Measurements from ENCODE around the gene MEF2D.

MEF2D gene

DNA sequence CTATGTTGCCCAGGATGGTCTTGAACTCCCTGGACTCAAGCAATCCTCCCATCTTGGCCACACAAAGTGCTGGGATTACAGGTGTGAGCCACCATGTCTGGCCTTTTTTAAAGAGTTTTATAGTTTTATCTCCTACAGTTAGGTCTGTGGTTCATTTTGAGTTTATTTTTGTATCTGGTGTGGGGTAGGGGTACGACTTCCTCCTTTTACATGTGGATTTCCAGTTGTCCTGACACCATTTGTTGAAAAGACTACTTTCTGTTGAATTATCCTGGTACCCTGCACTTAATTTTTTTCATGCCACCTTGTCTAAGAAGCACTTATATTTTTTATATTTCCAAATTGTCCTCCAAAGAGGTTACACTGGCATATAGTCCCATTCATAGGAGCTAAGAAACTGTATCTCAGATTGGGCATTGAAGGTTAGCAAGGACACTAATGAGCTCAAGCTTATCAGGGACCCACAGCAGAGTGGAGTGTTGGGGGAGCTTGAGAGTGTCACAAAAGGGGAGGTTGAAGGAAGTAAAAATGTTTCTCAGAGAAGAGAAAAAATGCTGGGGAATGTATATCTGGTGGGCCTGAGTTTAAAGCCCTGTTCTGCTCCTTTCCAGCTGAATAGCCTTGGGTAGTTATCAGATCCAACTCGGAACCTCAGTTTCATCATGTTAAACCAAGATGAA is 23.4 kb upstream of the MEF2D start:
- DNase-seq: no peak

DNA sequence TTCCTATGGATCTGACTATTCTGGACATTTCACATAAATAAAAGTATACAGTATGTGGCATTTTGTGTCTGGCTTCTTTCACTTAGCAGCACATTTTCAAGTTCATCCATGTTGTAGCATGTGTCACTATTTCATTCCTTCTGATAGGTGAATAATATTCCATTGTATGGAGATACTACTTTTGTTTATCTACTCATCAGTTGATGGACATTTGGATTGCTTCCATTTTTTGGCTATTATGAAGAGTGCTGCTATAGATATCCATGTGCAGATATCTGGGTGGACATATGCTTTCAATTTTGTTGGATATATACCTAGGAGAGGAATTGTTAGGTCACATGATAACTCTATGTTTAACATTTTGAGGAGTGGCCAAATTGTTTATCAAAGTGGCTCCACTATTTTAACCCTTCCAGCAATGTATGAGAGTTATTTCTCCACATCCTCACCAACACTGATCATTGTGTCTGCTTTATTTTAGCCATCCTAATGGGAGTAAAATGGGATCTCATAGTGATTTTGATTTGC is 21.9 kb upstream of the MEF2D start:
- no peak for DNase-seq

DNA sequence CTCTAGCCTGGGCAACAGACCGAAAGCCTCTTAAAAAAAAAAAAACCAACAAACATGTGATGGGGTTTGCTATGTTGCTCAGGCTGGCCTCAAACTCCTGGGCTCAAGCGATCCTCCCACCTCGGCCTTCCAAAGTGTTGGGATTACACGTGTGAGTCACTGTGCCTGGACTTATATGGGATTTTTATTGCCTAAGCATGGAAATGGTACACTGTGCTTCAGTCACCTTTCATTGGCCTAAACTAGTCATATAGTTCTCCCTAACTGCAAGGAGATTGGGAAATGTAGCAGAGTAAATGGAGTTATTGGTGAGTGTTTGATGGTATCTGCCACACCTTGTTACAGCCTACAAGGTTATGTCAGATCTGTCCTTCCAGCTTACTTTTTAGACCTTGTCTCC is 17.2 kb upstream of the MEF2D start:
- no peak for DNase-seq

DNA sequence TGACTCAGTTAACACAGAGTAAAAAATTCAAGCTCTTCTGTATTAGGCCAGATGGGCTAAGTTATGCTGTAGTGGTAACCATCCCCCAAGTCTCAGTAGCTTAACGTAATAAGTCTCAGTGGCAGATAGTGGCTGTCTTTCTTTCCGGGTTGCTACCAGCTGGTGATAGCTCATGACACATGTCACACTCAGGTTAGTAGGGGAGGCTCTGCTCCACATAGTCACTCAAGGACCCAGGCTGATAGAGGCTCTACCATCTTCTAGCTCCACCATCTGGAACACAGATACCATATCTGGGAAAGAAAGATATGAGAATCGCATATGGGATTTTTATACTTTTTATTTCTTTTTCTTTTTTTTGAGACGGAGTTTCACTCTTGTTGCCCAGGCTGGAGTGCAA is 16.2 kb upstream of the MEF2D start:
- no peak for DNase-seq

DNA sequence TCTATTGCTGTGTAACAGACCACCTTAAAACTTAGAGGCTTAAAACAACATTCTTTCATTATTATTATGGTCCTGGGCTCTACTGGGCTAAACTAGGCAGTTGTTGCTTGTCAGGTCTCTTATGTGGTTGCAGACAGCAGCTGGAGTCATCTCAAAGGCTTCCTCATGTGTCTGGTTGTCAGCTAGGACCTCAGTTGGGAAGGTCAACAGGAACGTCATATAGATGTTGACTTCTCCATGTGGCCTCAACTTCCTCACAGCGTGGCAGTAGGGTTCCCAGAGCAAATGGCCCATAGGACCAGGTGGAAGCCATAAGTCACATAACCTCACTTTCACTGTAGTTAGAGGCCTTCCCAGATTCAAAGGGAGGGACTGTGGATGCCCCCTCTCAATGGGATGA is 15.4 kb upstream of the MEF2D start:
- no peak for DNase-seq

DNA sequence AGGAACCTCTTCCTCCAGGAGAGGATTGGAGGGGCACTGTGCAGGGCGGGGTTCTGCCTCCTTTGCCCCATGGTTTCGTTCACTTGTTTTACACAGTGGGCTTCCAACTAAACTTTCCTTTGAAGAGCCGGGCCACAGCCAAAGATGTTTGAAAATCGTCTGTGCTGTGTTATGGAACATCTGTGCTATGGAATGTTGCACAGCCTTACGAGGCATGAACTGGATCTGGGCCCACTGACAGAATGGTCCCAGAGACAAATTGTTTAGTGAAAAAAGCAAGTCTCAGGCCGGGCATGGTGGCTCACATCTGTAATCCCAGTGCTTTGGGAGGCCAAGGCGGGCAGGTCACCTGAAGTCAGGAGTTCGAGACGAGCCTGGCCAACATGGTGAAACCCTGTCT is 12.6 kb upstream of the MEF2D start:
- DNase-seq: no peak

DNA sequence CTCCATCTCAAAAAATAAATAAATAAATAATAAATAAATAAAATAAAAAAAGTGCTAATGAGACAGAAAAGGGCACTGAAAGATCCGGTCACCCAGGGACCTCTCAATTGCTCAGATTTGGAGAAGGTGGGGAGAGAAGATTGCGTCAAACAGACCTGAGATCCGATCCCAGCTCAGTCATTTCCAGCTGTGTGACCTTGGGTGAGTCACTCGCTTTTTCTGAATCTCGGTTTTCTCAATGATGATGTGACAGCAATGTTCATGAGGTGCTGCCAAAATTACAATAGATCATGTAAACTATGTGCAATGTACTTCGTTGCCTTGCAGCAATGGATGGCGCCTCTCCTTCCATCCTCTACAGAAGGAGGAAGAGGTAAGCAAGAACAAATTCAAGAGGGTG is 11.1 kb upstream of the MEF2D start:
- DNase-seq: no peak

DNA sequence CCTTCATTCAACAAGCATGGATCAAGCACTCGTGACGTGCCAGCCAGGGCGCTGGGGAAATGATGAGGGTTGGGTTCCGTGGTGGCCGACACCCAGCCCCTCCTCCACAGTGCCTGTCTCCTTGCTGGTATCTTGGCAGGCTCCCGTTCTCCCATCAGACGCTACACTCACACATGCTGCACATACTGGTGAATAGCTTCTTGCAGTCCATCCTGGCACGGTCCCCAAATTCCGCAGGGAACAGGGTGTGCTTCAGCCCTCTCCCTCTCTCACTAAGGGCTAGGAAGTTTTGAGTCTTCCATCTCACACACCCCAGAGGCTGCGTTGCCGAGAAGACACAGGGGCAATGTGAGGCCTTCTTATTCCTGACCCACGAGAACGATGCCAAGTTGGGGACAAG is 10.1 kb upstream of the MEF2D start:
- no peak for DNase-seq

DNA sequence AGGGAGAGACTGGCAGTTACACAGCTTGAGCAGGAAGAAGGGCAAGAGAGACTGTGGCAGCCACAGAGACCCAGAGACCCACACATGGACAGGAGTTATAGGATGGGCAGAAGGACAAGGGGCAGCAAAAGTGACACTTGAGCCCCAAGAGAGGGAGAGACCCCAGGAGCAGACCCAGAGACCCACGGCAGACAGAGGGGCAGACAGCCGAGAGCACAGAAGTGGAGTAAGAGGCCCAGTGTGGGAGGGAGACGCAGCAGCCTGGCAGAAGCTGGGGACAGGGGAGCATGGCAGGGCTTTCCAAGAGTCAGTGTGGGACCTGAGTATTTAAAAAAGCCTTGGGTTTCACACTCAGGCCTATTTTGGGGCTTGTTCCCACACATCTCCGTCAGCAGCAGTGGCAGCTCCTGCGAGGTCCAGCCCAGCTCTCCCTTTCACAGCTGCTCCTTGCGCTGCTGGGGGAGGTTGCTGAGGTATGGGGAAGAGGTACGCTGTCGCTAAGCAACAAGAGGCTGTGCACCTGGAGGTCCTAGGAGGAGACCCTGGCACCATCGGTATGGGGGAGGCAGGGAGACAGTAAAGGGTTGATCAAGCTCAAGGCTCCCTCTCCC is 9.0 kb upstream of the MEF2D start:
- no peak for DNase-seq

DNA sequence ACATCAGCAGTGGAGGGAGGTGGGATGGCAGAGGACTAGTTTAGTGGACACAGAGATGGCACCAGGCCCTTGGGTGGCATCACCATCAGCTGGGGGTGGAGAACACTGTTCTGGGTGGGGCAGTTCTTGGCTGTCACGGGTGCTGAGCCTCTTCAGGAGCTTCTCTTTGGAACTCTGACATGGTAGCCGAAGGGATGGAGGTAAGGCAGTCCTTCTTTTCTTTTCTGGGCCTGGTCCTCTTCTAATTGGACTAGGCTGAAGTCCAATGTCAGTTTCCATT is 8.3 kb upstream of the MEF2D start:
- DNase-seq: no peak

DNA sequence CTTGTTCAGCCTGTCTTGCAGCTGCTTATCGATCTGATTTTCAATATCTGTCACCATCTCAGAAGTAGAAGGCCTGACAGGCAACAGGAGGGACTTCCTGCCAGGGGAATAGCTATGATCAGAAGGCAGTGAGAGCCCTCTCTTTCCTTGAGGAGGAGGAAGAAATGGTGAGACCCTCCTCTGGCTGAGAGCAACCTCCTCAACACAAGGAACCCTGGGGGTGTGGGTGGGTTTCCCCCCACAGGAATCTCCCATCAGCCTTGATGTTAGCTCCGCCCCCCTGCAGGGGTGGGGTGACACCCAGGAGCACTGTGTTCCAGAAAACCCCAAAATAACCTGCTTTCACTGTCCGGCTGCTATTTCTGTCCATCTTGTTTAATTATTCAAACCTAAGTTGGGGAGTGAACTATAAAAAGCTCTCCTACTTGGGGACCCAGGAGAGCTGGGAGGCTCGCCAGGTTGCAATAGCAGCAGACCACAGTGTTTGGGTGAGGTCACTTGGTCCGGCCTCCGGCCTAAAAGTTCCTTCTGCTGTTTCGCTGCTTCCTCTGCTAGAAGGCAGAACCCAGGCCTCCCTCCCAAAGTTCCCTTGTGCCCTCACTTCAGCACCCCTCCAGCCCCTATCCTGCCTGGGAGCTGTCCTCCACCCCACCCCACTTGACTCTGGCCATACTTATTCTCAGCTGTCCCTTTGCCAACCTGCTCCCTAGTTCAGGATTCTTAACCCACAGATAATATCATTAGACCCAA is 7.8 kb upstream of the MEF2D start:
- no peak for DNase-seq

DNA sequence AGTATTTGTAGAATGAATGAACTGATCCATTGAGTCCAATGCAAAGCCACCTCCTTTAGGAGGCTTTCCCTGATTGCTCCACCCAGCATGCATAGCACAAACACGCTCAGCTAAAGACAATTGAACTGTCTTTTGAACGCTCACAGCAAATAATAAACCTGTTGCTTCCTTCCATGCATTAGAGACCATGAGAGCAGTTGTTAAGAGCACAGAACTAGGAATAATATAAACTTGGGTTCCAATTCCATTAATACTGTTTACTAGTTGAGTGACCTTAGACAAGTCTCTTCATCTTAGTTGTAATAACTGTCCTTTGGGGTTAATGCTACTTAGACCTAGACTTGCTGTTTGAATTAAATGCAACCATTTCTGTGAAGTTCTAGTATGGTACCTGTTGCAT is 5.9 kb upstream of the MEF2D start:
- no peak for DNase-seq

DNA sequence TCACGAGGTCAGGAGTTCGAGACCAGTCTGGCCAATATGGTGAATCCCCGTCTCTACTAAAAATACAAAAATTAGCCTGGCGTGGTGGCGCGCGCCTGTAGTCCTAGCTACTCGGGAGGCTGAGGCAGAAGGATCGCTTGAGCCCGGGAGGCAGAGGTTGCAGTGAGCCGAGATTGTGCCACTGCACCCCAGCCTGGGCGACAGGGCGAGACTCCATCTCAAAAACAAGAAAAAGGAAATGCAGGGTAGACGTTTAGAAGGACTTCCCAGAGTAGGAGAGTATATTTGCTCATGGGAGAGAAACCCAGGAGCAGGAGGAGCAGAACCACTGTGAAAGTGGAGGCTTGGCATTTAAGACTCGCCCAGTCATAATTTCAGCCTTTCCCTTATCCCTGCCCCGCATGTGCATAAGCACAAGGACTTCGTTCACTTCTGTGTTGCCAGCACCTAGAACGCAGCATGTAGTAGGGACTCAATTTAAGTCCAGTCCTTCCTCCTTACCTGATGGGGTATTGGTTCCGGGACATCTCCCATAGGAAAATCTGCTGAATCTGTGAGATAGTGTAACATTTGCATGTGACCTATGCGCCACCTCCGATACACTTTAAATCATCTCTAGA is 5.2 kb upstream of the MEF2D start:
- no peak for DNase-seq

DNA sequence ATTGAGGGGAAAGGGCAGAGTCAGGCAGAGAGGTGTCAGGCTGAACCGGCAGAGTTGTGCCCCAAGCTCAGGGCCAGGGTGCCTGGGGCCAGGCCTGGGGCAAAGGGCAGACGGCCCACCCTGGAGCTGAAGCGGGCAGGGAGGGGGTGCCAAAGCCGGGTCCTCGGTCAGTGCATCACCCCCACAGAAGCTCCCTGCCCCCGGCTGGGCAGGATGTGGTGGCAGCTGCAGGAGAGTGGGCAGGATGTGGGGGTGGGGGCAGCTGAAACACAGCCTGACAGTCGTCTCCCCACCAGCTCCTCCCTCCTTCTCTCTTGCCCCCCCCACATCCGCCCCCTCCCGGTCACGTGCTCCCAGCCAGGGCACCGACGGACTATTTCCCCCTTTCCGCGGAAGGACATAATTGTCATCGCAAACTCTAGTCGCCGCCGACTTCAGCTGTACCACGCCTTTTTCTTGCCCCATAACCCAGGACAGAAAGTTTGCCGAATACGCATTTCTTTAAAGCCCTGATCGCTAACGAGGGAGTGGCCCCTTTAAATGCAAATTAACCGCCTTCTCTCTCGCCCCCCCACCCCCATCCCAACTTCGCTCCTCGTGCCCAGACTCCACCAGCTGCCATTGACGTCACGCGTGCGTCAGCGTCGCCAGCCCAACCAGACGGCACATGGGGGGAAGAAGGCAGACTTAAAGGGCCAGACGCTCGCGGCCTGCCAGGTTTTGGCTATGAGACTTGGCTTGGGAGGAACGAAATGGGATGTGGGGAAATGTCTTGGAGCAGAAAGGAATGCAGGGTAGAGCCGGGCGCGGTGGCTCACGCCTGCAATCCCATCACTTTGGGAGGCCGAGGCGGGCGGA is 4.5 kb upstream of the MEF2D start:
- peak; percentile 98 for DNase-seq

DNA sequence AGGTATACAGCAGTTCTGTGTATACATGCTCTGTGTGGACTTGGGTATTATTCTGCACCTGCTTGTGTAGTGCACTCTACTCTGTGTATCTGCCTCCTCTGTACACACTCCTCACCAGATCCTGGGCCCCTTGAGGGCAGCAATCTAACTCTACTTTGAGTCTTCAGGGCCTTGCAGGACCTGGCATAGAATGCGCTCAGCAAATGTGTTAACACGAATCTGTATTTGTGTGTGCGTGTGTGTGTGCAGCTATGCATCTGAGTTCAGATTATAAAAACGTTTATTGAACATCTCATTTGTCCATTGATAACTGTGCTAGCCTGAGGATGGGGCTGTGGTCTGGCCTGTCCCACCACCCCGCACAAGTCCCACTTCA is 3.9 kb upstream of the MEF2D start:
- DNase-seq: peak; percentile 33

DNA sequence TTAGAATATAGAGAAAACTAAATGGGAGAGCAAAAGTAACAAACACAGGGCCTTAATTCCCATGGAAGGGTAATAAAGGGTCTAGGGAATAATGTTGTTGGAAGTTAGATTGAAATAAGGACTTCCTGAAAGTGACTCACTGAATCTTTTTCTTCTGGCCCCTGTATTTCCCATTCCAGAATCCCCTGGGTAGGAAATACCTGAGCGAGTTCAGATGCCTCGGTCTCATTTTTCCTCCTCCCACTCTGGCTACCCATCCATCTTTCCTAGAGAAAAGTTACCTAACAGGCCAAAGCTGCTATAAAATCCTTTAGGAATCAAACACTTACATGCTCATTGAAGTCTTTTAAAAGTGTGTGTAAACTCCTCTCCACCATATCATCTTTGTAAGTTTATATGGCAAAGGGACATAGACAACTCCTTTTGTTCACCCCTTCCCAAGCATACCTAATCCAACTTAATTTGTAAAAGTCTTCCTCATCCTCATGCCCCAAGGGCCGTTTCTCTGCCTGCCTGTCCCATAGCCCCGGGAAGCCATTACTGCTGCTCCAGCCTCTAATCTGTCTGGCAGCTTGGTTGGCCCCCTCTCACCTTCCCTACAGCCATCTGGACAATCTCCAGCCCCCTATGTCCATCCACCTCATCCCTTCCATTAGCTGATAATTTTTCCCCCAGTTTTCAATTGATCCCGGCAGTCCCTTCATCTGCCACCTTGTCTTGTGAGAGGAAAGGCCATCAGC is 3.3 kb upstream of the MEF2D start:
- DNase-seq: no peak

DNA sequence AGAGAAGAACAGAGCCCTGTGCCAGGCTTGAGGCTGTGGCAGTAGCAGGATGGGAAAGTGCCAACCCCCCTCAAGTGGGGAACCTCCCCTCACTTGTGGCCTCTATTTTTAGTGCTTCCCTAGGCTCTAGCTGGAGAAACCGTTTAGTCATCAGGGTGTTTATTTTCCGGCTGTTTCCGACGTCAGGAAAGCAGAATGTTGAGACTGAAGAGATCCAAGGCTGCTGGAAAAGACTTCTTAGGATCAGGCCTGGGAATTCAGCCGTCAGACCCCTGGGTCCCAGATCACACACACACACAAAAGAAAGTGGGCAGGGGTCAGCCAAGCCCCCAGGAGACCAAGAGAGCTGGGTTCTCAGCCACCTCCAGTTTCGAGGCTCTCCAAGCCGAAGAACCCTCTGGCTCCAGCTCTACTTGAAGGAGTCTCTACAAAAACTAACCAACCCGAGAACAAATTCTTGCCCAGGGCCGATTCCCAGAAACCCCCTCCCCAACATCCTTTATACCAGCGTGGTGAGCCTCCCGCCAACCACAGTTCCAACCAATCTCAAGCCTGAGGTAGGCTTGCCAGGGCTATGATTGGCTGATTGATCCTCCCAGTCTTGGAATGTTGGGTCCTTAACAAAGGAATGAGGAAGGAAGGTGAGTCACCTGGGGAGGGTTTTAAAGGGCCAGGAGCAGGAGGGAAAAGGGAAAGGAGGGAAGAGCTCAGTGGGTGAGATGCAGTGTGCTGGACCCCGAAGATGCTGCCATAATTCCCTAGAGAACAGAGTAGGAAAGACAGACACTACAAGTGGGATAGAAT is 2.5 kb upstream of the MEF2D start:
- no peak for DNase-seq

DNA sequence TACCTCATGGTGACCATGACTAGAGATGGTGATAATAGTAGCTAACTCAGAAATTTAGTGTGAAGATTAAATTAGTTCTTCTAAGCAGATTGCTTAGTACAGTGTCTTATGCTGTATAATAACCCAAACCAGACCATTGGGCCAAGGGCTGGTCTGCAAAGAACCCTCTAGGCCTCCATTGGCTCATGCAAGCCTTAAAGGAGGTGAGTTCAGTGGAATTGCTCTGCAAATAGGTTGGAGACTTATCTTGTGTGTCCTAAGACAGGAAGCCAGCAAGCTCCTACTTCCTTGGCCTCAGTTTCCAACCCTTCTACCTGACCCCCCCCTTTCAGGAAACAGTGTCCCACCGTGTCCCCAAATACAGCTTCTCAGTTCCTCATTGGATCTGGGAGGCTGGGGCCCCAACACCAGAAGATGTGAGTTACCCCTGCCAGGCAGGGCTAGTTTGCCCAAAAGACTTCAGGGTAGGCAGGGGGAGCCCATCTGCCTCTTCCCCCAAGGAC is 1.9 kb upstream of the MEF2D start:
- DNase-seq: no peak

DNA sequence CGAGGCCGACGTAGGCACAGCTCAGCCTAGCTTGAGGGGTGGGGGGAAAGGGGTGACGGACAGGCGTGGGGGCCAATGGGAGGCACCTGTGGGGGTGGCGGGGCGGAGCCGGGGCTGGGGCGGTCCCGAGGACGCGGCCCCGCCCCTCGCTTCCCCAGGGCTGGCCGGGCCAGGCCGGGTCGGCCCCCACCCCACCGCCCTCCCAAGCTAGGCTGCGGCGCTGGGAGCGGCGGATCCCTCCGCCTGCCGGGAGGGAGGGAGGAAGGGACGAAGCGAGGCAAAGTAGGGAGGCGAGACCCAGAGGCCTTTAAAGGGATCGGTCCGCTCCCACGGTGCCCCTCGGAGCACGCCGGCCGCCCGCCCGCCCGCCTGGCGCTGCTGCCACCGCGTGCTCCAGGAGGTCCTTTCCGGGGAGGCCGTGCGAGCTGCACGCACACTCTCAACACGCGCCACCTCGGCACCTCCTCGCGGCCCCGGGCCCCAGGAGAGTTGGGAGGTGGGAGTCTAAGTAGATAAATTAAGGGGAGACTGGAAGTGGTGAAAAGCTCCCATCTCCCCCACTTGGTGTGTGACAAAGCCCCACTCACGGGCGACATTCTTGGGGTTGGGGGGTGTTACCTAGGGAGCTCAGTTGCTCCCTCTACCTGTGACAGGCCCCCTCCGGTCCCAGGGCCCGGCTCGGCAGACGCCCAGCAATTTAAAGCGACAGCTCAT is 375 bp upstream of the MEF2D start:
- peak; percentile 94 for DNase-seq

DNA sequence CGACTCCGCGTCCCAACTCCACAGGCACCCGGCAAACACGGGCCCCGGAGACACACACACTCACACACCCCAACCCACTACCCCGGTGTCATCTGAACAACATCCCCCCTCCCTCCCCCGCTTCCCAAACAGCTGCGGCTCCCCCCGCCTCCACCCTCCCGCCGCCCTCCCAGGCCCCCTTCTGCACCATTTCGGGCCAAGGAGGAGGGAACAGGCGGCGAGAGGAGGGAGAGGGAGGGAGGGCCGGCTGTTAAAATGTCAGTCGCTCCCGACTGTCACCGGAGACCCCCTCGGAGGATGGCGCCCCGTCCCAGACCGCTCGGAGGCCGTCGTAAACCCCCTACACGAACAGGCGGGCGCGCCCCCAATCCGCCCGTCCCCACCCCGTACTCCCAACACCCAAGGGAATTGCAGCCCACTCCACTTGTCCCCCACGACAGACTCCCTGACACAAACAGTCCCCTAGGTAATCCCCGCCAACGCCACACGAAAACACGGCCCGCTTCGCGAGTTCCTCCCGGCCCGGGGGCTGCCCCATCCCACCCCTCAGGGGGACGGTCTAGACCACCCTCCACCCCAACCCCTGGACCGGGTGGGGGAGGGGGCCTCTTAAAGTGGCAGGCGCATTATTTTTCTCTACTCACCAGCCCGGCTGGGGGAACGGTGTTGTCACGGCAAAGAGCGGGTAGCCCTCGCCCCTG is 583 bp downstream of the MEF2D start:
- no peak for DNase-seq
